DOHH2 (cell line): Measurements from ENCODE around the gene EHMT1.

Experiments
- CTCF ChIP-seq: fragments of 200-600 bp; sonication (generic); IDR thresholded peaks from one replicate; pipeline ENCODE4 v1.5.1; 2014; ENCODE audit warnings: antibody characterized with exemption, mild to moderate bottlenecking, low read depth, low read length; ENCODE audit not compliant: poor library complexity, severe bottlenecking
- EZH2phosphoT487 ChIP-seq: fragments of 200-600 bp; sonication (generic); IDR thresholded peaks from 2 replicates; pipeline ENCODE4 v1.6.1; 2017; ENCODE audit warnings: borderline replicate concordance, mild to moderate bottlenecking, antibody characterized with exemption, low read length, moderate library complexity, mixed read lengths

GRCh38 chr9:137873858-137874362 lies 255.1 kb downstream of the EHMT1 start:
- TF ChIP-seq CTCF = no peak
- TF ChIP-seq EZH2phosphoT487 = no peak
